GM18520 (cell line): ENCODE measurements around the gene INPP5D.

Experiments used
- ATAC-seq: cut with Tn5 transposase; IDR thresholded peaks from one replicate; pipeline ENCODE4 v1.9.1; 2021; ENCODE audit not compliant: unreplicated experiment

INPP5D gene

DNA sequence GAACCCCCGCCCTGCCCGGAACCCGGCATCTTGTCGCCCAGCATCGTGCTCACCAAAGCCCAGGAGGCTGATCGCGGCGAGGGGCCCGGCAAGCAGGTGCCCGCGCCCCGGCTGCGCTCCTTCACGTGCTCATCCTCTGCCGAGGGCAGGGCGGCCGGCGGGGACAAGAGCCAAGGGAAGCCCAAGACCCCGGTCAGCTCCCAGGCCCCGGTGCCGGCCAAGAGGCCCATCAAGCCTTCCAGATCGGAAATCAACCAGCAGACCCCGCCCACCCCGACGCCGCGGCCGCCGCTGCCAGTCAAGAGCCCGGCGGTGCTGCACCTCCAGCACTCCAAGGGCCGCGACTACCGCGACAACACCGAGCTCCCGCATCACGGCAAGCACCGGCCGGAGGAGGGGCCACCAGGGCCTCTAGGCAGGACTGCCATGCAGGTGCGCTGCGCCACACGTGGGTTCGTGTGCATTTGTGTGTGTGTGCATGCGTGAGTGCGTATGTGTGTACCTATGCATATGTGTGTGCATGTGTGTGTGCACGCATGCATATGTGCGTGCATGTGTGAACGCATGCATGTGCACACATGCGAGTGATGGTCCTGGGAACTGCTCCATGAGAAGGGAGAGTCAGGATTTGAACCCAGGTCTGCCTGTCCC lies 144.3 kb downstream of the INPP5D start:
- ATAC-seq = no peak

GRCh38 chr2:233208382-233209116 lies 148.4 kb downstream of the INPP5D start:
- ATAC-seq = no peak

GRCh38 chr2:233209117-233209532 lies 149.0 kb downstream of the INPP5D start:
- ATAC-seq = no peak

DNA sequence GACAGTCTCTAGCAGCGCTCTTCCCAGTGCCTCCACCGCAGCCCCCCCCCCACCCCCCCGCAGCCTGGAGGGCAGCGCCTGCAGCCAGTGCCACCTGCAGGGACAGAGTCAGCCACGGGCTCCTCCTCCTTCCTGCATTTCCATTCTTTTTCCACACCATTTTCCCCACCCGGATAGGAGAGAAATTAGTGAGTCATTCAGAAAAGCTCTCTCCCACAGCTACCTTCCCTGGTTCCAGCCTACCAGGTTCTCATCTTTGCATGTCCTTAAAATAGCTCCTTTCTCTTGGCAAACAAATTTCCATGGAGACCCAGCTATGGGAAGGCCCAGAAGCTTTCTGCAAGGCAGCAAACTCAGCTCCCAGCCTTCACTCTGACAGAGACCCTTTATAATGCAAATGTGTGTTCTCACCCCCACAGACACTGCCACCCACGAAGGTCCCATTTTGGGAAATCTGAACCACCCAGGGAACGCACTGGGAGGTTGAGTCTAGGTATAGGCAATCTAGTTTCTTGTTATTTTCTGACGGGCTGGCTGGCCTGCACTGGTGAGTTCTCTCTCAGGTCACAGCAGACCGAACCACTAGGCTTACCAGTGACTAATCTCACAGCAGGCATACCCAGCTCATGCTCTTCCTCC lies 149.5 kb downstream of the INPP5D start:
- no peak for ATAC-seq

GRCh38 chr2:233210281-233210680 lies 150.1 kb downstream of the INPP5D start:
- ATAC-seq = no peak

GRCh38 chr2:233210843-233211547 lies 150.9 kb downstream of the INPP5D start:
- ATAC-seq = no peak

GRCh38 chr2:233211548-233211895 lies 151.4 kb downstream of the INPP5D start:
- ATAC-seq = no peak

DNA sequence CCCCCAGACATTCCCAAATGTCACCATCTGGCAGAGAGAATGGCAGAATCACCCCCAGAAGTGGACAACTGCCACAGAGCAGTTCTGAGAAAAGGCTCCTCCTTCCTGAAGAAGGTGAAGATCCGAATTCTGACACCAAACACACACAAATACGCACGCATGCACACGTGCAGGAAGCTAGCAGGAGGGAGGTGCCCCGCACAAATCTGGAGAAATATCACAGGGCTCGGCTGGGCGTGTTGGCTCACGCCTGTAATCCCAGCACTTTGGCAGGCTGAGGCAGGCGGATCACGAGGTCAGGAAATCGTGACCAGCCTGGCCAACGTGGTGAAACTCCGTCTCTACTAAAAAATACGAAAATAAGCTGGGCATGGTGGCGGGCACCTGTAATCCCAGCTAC lies 152.9 kb downstream of the INPP5D start:
- no peak for ATAC-seq

- ATAC-seq = no peak
Measured at GRCh38 chr2:233213975-233214374, 153.8 kb downstream of the INPP5D start.

DNA sequence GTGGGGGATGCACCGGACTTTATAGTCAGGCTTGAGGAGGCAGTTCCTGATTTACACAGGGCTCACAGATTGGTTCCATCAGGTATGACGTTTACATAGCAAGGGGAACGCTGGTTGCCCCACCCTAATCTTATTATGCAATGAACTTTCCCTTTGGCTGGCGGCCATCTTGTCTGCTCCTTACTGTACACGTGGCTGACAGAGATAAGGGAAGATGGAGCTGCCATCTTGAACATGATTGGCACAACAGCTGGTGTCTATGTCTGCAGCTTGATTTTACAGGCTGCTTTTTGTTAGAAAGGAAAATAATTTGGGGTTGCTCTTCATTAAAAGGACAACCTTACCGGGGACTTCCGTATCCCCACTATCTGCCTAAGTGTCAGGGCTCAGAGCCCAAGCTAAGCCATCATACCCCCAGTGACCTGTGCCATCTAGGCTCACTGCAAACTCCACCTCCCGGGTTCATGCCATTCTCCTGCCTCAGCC lies 157.8 kb downstream of the INPP5D start:
- no peak for ATAC-seq

DNA sequence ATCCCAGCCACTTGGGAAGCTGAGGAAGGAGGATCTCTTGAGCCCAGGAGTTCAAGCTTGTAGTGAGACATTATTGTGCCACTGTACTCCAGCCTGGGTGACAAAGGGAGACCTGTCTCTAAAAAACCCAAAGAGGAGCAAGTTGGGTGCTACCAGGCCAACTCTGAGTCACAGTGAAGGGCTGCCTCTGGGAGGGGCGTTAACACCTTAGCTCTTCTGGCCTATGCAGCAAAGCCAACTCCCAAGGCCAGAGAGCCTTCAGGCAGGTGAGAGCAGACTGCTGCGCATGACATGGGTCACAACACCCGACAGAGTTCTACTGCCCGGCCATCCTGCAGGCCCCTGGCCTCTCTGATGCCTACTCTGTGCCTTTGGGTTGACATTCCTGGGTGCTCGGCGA lies 158.7 kb downstream of the INPP5D start:
- no peak for ATAC-seq

DNA sequence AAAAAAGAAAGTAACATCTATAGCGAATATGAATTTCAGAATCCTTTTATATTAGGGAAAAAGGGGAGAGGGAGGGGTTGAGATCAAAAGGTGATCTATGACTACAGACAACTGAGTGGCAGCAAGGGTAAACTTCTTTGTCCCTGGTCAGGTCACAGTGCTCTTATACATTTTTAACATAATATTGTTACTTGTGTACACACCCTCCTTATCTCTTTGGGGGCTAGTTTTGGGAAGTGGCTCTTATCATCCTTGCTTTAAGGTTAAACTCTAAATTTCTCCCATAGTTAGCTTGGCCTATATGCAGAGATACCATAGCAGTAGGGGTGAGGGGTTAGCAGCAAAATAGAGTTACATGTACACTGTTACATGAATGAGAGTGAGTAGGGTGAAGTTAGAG lies 159.7 kb downstream of the INPP5D start:
- ATAC-seq = no peak

- ATAC-seq = no peak
Measured at GRCh38 chr2:233221378-233222063, 161.4 kb downstream of the INPP5D start.

GRCh38 chr2:233223059-233223894 lies 163.1 kb downstream of the INPP5D start:
- no peak for ATAC-seq

DNA sequence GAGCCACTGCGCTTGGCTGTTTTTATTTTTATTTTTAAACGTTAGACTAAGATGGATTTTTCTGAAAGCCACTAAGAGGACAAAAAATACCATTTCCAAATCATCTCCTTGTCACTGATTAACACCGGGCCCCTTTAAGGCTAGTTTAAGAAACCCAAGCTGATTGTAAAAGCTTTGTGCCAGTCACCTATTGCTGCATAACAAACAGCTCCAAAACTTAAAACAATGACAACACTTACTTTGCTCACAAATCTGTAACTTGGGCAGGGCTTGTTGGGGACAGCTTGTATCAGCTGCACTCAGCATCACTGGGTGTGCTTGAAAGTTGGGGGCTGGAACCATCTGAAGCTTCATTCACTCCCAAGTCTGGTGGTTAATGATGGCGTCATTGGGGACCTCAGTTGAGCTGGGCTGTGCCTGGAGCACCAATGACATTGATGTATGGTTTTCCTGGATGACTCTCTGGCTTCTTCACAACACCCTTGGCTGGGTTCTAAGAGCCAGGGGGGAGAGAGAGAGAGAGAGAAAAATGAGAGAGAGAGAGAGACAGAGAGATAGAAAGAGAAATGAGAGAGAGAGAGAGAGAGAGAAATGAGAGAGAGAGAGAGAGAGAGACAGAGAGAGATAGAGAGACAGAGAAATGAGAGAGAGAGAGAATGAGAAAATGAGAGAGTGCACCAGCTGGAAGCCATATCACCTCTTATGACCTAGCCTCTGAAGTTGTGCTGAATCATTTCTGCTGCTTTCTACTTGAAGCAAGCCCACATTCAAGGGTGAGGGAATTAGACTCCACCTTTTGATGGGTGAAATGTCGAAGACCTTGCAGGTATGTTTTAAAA lies 165.3 kb downstream of the INPP5D start:
- no peak for ATAC-seq

- no peak for ATAC-seq
Measured at GRCh38 chr2:233226511-233227031, 166.4 kb downstream of the INPP5D start.

DNA sequence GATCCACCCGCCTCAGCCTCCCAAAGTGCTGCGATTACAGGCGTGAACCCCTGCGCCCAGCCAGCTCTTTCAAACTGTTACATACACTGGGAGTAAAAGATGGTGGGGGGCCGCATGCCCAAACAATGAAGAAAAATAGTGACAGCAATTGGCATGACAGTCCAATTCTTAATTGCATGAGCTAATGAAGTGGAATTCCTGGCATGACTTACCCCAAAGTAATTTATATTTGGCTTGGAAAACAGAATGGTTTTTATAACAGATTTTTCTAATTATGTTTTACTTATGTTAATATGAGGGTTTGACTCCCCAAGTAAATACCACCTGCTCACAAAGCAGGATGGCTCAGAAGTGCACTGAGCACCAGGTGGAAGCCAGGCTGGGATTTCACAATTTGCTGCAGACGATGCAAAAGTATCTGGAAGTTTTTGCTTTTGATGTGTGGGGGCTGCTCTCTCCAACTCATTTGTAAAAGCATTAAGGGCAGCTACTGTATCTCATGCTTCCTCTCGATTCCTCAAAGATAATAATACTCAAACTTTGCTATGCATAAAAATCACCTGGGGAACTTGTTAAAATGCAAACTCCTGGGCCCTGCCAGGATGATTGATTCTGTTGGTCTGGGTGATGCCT lies 167.3 kb downstream of the INPP5D start:
- no peak for ATAC-seq

- no peak for ATAC-seq
Measured at GRCh38 chr2:233228376-233228775, 168.2 kb downstream of the INPP5D start.
